AG09319 (cell line): ENCODE measurements around the gene ZKSCAN3.
"Not testable (repeated sequence)": the region's sequence is repeated elsewhere in the genome, so short reads cannot be mapped to it uniquely, and the experiment has no call there.

Source experiments
- DNase-seq: peaks from one replicate; pipeline ENCODE4 v3.0.0-alpha.2; 2010; ENCODE audit warnings: low read depth; ENCODE audit errors: extremely low read depth
- CTCF ChIP-seq: IDR thresholded peaks from 2 replicates; pipeline ENCODE4 v1.5.1; 2011; ENCODE audit warnings: low read depth, mild to moderate bottlenecking, inconsistent platforms, low read length, moderate library complexity

The ZKSCAN3 gene

GRCh38 chr6:28349892-28350737, at the start of gene ZKSCAN3:
Gene ZKSCAN3, plus strand, starts transcription at chr6:28349947. Its CDS starts 9,640 bp downstream, at chr6:28359587.
- TF ChIP-seq CTCF: no peak
- no peak for DNase-seq

- TF ChIP-seq CTCF: no peak
- no peak for DNase-seq
Measured at GRCh38 chr6:28303570-28303969, 46.2 kb upstream of the ZKSCAN3 start.

- not testable (repeated sequence) for DNase-seq
Measured at GRCh38 chr6:28306363-28306762, 43.4 kb upstream of the ZKSCAN3 start.

GRCh38 chr6:28311139-28311823, 38.5 kb upstream of the ZKSCAN3 start:
- TF ChIP-seq CTCF: no peak
- DNase-seq: no peak

- TF ChIP-seq CTCF: no peak
- DNase-seq: no peak
Measured at GRCh38 chr6:28312939-28313338, 36.8 kb upstream of the ZKSCAN3 start.

GRCh38 chr6:28315628-28316027, 34.1 kb upstream of the ZKSCAN3 start:
- no peak for DNase-seq
- TF ChIP-seq CTCF: no peak

GRCh38 chr6:28317866-28318265, 31.9 kb upstream of the ZKSCAN3 start:
- not testable (repeated sequence) for DNase-seq

- TF ChIP-seq CTCF: no peak
- DNase-seq: no peak
Measured at GRCh38 chr6:28322661-28323060, 27.1 kb upstream of the ZKSCAN3 start.
